MM.1S (cell line): ENCODE data around the gene ZFPM1.

Source experiments
- EZH2 ChIP-seq: fragments of 300-600 bp; sonication (generic); optimal IDR thresholded peaks from 2 replicates; pipeline ENCODE3; 2017; ENCODE audit warnings: low read depth, mild to moderate bottlenecking, antibody characterized with exemption, low read length, mixed read lengths
- EZH2phosphoT487 ChIP-seq: fragments of 300-600 bp; sonication (generic); IDR thresholded peaks from 2 replicates; pipeline ENCODE4 v1.6.1; 2018; ENCODE audit warnings: antibody characterized with exemption, low read length
- TF ChIP-seq, protein P1 (sequence below): fragments of 300-600 bp; sonication (generic); IDR thresholded peaks from 2 replicates; pipeline ENCODE4 v1.5.1; 2016; ENCODE audit warnings: antibody characterized with exemption, low read length, mixed read lengths

DNA sequence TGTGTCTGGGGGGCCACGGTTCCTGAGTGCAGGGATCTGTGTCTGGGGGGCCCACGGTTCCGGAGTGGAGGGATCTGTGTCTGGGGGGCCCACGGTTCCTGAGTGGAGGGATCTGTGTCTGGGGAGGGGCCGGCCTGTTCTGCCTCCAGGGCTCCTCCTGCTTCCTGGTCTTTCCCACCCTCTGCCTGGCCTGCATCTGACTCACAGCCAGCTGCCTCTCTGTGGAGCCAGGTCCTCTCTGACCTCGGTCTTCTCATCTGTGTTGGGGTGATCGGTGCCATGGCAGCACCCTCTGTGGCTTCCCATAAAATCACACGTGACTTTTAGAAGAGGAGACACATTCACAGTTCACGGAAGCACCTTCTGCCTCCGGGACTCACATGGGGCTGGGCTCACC, 50.3 kb downstream of the ZFPM1 start:
- TF ChIP-seq, protein P1, sequence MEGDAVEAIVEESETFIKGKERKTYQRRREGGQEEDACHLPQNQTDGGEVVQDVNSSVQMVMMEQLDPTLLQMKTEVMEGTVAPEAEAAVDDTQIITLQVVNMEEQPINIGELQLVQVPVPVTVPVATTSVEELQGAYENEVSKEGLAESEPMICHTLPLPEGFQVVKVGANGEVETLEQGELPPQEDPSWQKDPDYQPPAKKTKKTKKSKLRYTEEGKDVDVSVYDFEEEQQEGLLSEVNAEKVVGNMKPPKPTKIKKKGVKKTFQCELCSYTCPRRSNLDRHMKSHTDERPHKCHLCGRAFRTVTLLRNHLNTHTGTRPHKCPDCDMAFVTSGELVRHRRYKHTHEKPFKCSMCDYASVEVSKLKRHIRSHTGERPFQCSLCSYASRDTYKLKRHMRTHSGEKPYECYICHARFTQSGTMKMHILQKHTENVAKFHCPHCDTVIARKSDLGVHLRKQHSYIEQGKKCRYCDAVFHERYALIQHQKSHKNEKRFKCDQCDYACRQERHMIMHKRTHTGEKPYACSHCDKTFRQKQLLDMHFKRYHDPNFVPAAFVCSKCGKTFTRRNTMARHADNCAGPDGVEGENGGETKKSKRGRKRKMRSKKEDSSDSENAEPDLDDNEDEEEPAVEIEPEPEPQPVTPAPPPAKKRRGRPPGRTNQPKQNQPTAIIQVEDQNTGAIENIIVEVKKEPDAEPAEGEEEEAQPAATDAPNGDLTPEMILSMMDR: no peak
- TF ChIP-seq EZH2 (no peak), EZH2phosphoT487 (no peak)
